ENCODE results near the gene HOXC12.

The HOXC12 gene

DNA sequence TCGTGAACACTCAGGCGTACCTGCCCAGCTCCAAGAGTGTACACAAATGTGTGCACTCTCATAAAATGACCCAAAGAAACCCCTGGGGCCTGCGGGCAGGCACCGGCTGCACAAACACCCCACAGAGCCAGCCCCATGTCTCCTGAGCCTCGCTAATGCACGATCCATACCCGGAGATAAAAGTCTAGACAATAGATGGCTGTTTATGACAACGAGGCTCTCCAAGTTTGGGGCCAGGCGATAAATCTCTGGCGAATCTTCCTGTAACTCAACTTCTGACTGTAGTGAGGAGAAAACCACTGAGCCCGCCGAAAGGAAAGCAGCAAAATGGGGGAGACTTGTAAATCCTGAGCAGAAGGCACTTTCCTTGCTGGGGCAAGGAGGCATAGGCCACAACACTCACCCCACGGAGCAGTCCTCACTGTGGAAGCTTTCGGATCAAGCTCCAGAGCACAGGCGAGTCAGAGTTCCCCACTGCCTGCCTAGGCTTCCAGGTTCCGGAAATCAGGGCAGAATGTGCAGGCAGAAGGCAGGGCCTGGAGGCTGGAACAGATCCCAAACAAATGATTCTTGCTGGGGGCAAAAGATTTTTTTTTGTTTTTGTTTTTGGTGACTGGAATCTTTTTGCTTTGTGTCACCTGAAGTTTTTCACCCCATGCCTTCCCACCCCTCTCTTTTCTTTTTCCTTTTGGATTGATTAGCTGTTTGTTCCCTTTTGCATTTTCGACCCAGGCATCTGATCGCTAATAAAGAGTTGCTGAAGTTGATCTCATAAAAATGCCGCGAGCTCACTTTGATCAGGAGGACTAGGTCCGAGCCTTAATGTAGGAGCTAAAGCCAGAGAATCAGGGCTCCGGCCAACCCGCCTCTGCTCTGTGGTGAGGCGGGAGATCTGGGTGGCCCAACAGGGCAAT lies 13.8 kb downstream of the HOXC12 start:
- TF ChIP-seq CTCF (IDR thresholded peaks at IDR 0.05) = no peak

DNA sequence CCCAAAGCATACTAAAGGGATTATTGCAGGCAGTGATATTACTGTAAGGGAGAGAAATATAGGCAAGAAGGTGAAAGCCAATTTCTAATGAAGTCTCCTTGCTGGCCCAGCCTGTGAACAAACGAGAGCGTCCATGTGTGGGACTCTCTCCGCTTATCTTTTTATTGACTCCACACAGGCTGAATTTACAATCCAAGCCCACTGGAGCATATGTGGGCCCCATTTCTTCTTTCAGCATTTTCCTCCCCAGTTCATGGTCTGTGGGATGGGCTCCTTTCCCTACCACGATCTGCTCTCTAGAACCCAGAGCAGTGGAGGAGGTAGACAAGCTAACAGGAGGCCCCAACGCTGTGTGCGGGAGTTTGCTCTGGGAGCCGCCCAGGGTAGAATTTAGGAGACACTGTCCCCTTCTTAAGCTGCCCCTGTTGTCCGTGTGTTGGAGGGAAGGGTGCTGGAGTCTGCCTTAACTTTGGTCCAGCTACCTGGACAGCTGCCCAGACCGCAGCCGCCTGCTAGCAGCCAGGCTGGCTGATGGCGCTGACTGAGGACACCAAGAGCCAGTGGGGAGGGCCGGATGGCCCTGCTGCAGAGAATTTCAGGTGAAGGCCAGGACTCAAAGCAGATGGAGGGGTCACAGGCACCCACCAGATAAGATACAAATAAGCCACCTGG lies 15.0 kb downstream of the HOXC12 start:
- no peak for TF ChIP-seq CTCF (IDR thresholded peaks at IDR 0.05)

DNA sequence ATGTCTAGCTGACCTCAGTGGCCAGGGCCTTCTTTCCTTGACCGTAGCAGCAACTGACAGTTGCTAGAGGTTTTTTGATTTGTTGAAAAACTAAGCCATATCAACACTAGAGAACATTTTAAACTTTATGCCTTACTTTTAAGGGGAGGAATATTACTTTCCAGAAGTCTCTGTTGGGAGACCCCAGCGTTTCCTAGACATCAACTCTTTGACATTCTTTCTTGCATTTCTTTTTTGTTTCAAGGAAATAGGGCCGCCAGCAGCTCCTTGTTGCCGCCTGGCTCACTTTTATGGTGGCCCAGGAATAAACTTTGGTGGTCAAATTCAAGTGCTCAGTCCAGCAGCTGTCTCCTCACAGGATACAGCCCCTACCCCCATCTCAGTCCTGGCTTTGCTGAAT lies 15.7 kb downstream of the HOXC12 start:
- no peak for TF ChIP-seq CTCF (IDR thresholded peaks at IDR 0.05)

- TF ChIP-seq CTCF (IDR thresholded peaks at IDR 0.05) = no peak
Measured at GRCh38 chr12:53971129-53971528, 16.4 kb downstream of the HOXC12 start.

GRCh38 chr12:53971686-53972085 lies 17.0 kb downstream of the HOXC12 start:
- TF ChIP-seq CTCF (IDR thresholded peaks at IDR 0.05) = no peak

DNA sequence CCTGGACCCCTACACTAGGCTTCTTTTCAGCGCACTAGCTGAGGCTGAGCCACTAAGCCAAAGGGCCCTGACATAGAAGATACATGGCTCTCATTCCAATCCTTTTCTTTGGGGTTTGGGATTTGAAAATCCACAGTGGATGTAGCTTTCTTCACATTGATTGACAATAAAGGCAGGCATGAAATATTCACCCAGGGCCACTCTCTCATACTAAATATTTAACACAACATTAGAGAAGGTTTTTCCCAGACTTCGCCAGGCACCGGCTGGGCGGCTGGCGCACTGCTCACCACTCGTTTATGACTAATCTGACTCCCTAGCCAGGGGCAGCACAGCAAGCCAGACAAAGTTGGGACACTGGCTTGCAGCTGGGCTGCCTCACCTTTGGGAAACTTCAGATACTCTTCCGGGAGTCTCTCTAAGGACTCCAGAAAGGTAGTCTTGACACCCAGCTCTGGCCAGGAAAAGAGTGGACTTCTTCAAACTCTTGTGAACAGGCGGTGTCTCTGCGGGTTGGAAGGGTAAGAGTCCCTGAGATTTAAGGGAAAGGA lies 17.5 kb downstream of the HOXC12 start:
- TF ChIP-seq CTCF (IDR thresholded peaks at IDR 0.05) = no peak

DNA sequence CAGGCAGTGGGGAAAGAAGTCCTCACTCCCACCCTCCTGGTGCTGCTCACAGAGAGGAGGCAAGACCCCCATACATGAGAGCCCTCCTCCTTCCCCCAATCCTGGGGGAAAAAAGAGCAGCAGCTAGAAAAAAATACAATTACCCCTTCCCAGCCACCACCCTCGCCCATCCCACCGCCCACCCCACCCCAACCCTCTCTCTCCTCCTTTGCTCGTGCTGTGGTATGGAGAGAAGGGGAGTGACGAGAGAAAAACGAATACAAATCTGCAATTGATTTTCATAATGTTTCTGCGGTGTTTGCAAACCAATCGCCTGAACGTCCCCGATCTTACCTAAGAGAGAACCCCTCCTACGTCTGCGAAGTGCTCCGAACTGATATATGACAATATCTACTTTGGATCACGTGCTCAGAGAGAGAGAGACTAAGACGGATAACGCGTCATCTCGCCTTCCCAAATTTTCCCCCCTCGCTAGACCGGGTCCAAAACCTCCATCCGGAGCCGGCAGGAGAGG lies 18.1 kb downstream of the HOXC12 start, which contains the start of gene HOXC11:
Gene HOXC11 (plus strand): TSS at position 405 of the 514 bp plus-strand sequence. CDS start 116 bp downstream, outside the sequence.
- no peak for TF ChIP-seq CTCF (IDR thresholded peaks at IDR 0.05)
